Measurements from ENCODE around the gene GALNT2. TPM values are rescaled to one million over a fixed set of nuclear protein-coding genes. Genes with fewer than 3 reads are reported as not detected.
A peak's percentile ranks its signal among the peaks of the same experiment; 100 is the strongest.

The GALNT2 gene
- total RNA-seq, 3 donors from 2014 or later = 29.5 to 59.1 (median 55.2) TPM

GRCh38 chr1:230303069-230303468 is 236.0 kb downstream of the GALNT2 start:
- TF ChIP-seq CTCF (IDR thresholded peaks at IDR 0.05) = no peak
- H3K9me3 ChIP-seq = no peaks in the 10 kb centered on the region
- no peak overlapping the region for H3K4me3 ChIP-seq
- H3K36me3 ChIP-seq (ENCODE audit: low read depth) = no peaks in the 10 kb centered on the region
- H3K4me1 ChIP-seq (ENCODE audit: low read depth) = peaks cover 9% of the 10 kb centered on the region
- intact Hi-C loops (cut with DNase I, micrococcal nuclease) = no loop called here
- DNase-seq = no peak
- ATAC-seq = no peak

- no peak for DNase-seq
- ATAC-seq = no peak
- no peaks in the 10 kb centered on the region for H3K9me3 ChIP-seq
- intact Hi-C loops (cut with DNase I, micrococcal nuclease) = no loop called here
- no peaks in the 10 kb centered on the region for H3K36me3 ChIP-seq (ENCODE audit: low read depth)
- no peak for TF ChIP-seq CTCF (IDR thresholded peaks at IDR 0.05)
- H3K4me3 ChIP-seq = no peak overlapping the region
- H3K4me1 ChIP-seq (ENCODE audit: low read depth) = peaks cover 9% of the 10 kb centered on the region
These were observed 236.8 kb downstream of the GALNT2 start for GRCh38 chr1:230303822-230304221.

- Histone ChIP-seq H3K36me3 (ENCODE audit: low read depth) (no peaks in the 10 kb centered on the region), H3K4me1 (ENCODE audit: low read depth) (no peaks in the 10 kb centered on the region), H3K9me3 (no peaks in the 10 kb centered on the region), H3K4me3 (no peak overlapping the region)
- intact Hi-C loops (cut with DNase I, micrococcal nuclease) = no loop called here
- no peak for ATAC-seq
- no peak for DNase-seq
- no peak for TF ChIP-seq CTCF (IDR thresholded peaks at IDR 0.05)
These were observed 239.1 kb downstream of the GALNT2 start for GRCh38 chr1:230306169-230306568.

- Histone ChIP-seq H3K4me1 (ENCODE audit: low read depth) (no peaks in the 10 kb centered on the region), H3K36me3 (ENCODE audit: low read depth) (no peaks in the 10 kb centered on the region), H3K9me3 (no peaks in the 10 kb centered on the region), H3K4me3 (no peak overlapping the region)
- no peak for ATAC-seq
- intact Hi-C loops (cut with DNase I, micrococcal nuclease) = no loop called here
- no peak for DNase-seq
- no peak for TF ChIP-seq CTCF (IDR thresholded peaks at IDR 0.05)
These were observed 240.2 kb downstream of the GALNT2 start for GRCh38 chr1:230307213-230307612.

GRCh38 chr1:230308039-230308438 is 241.0 kb downstream of the GALNT2 start:
- intact Hi-C loops (cut with DNase I, micrococcal nuclease) = no loop called here
- H3K4me1 ChIP-seq (ENCODE audit: low read depth) = no peaks in the 10 kb centered on the region
- no peaks in the 10 kb centered on the region for H3K36me3 ChIP-seq (ENCODE audit: low read depth)
- no peak for TF ChIP-seq CTCF (IDR thresholded peaks at IDR 0.05)
- peak; percentile 91 to 97 (median 93) for DNase-seq
- H3K9me3 ChIP-seq = no peaks in the 10 kb centered on the region
- peak; percentile 95 for ATAC-seq
- H3K4me3 ChIP-seq = no peak overlapping the region

- no peaks in the 10 kb centered on the region for H3K9me3 ChIP-seq
- H3K36me3 ChIP-seq (ENCODE audit: low read depth) = no peaks in the 10 kb centered on the region
- intact Hi-C loops (cut with DNase I, micrococcal nuclease) = no loop called here
- H3K4me1 ChIP-seq (ENCODE audit: low read depth) = no peaks in the 10 kb centered on the region
- ATAC-seq = no peak
- no peak overlapping the region for H3K4me3 ChIP-seq
- no peak for TF ChIP-seq CTCF (IDR thresholded peaks at IDR 0.05)
- DNase-seq = no peak
These were observed 241.8 kb downstream of the GALNT2 start for GRCh38 chr1:230308821-230309220.

Measured in mucosa of descending colon (tissue), 3 donors.